ENCODE results near the gene GNA12. TPM values are rescaled to one million over a fixed set of nuclear protein-coding genes. Genes with fewer than 3 reads are reported as not detected.

GNA12 gene
- total and polyA plus RNA-seq, 2 experiments from 2014 or later: 28.4 to 40.2 TPM

DNA sequence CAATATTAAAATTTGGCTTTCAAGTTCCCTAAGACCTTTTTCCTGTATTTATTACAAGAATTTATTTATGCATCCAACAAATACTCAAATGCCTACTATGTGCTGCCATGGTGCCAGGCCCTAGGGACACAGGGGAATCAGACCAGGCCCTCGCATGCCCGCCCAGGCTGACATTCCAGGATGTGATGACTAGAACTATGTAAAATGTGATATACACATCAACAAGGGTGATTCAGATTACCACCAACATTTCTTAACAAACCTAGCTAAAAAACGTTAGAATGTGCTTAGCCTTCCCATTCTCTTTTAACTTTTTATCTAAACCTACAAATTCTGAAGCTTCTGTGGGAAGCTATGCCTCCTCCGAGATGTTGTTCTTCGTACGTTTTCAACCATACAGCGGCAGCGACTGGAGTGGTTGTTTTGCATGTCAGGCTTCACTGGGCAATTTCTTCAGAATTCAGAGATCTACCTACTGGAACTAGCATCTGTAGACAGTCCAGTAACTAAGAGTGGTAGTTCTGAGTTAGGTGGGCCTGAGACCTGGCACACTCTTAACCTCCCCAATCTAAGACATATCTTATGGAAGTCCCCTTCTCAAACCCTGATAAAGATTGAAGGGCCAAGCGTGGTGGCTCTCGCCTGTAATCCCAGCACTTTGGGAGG lies 22.1 kb downstream of the GNA12 start:
- H3K27me3 ChIP-seq: no peaks in the 10 kb centered on the region
- H3K4me2 ChIP-seq: no peak overlapping the region
- peaks cover 29% of the 10 kb centered on the region for H3K4me1 ChIP-seq (ENCODE audit: insufficient read depth)
- no peaks in the 10 kb centered on the region for H3K9me3 ChIP-seq (ENCODE audit: low read depth)
- H3K79me2 ChIP-seq: peaks cover 94% of the 10 kb centered on the region
- TF ChIP-seq, protein P1, sequence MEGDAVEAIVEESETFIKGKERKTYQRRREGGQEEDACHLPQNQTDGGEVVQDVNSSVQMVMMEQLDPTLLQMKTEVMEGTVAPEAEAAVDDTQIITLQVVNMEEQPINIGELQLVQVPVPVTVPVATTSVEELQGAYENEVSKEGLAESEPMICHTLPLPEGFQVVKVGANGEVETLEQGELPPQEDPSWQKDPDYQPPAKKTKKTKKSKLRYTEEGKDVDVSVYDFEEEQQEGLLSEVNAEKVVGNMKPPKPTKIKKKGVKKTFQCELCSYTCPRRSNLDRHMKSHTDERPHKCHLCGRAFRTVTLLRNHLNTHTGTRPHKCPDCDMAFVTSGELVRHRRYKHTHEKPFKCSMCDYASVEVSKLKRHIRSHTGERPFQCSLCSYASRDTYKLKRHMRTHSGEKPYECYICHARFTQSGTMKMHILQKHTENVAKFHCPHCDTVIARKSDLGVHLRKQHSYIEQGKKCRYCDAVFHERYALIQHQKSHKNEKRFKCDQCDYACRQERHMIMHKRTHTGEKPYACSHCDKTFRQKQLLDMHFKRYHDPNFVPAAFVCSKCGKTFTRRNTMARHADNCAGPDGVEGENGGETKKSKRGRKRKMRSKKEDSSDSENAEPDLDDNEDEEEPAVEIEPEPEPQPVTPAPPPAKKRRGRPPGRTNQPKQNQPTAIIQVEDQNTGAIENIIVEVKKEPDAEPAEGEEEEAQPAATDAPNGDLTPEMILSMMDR (IDR thresholded peaks at IDR 0.05; ENCODE audit: poor library complexity): no peak
- TF ChIP-seq EZH2phosphoT487 (IDR thresholded peaks at IDR 0.05; ENCODE audit: low read depth, severe bottlenecking, unreplicated experiment) (no peak), EZH2 (IDR thresholded peaks at IDR 0.05; ENCODE audit: borderline replicate concordance) (no peak)
- H3K9me2 ChIP-seq (replicated peaks; ENCODE audit: insufficient read depth): no peaks in the 10 kb centered on the region
- H3K4me3 ChIP-seq: no peak overlapping the region
- DNase-seq (ENCODE audit: low spot score): no peak
- H3K36me3 ChIP-seq (replicated peaks; ENCODE audit: insufficient read depth, low read depth): no peaks in the 10 kb centered on the region
- peaks cover 12% of the 10 kb centered on the region for H4K20me1 ChIP-seq (ENCODE audit: insufficient read depth, poor library complexity, severe bottlenecking)
- H3K27ac ChIP-seq: peak overlapping the region; percentile 79
- no peak overlapping the region for H2AFZ ChIP-seq
- 87% methylated on average over 10 of the region's 10 CpGs for WGBS (ENCODE audit: low lambda C conversion rate, missing lambda C conversion rate)

DNA sequence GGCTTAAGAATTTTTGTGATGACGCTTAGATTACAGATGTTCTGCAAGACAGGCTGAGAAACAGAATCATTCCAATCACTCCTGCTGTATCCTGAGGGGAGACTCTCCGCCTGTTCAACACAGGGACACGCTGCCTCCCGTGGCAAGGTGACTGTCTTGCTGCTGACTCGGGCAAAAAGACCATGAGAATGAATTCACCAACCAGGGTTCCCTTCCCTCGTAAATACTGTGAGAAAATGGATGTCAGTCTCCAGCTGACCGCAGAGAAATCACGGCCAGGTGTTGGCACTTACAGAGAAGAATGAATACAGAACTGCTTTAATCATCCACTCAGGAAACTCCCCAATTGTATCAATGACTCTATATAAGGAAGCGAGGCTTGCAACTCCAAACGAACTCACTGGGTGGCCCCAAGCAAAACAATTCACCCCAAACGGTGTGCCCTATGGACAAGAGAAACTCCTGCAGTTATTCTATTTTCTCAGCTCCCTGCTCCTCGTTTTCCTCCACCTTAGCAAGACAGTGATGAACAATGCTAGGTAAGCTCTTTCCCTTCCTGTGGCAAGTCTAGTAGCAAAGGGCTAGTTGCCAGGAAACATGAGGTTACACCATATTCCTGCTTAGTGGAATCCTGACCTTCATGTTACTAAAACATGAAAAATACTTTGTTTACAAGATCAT lies 22.8 kb downstream of the GNA12 start:
- Histone ChIP-seq H3K36me3 (replicated peaks; ENCODE audit: insufficient read depth, low read depth) (no peaks in the 10 kb centered on the region), H3K4me1 (ENCODE audit: insufficient read depth) (peaks cover 29% of the 10 kb centered on the region), H3K27me3 (no peaks in the 10 kb centered on the region), H3K4me3 (no peak overlapping the region), H3K4me2 (peak overlapping the region; percentile 25), H4K20me1 (ENCODE audit: insufficient read depth, poor library complexity, severe bottlenecking) (peaks cover 12% of the 10 kb centered on the region), H3K9me2 (replicated peaks; ENCODE audit: insufficient read depth) (no peaks in the 10 kb centered on the region), H3K9me3 (ENCODE audit: low read depth) (no peaks in the 10 kb centered on the region), H3K27ac (peak overlapping the region; percentile 79), H3K79me2 (peaks cover 94% of the 10 kb centered on the region), H2AFZ (no peak overlapping the region)
- TF ChIP-seq, protein P1 (IDR thresholded peaks at IDR 0.05; ENCODE audit: poor library complexity): no peak
- TF ChIP-seq EZH2 (IDR thresholded peaks at IDR 0.05; ENCODE audit: borderline replicate concordance) (no peak), EZH2phosphoT487 (IDR thresholded peaks at IDR 0.05; ENCODE audit: low read depth, severe bottlenecking, unreplicated experiment) (no peak)
- 49% methylated on average over 12 of the region's 12 CpGs for WGBS (ENCODE audit: low lambda C conversion rate, missing lambda C conversion rate)
- no peak for DNase-seq (ENCODE audit: low spot score)

DNA sequence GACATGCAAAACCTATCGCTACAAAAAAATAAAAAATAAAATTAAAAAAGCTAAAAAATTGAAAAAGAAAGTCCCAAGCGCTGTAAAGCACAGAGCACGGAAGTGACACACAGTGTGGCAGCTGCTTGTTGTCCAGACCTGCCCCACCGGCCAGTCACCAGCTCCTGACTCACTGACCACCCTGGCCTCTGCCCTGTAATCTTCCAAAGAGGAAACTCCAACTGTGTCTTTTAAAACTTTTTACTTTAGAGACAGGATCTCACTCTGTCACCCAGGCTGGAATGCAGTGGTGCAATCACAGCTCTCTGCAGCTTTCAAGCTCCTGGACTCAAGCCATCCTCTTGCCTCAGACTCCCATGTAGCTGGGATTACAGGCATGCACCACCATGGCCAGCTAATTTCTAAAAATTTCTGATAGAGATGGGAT lies 23.6 kb downstream of the GNA12 start:
- Histone ChIP-seq H3K79me2 (peaks cover 94% of the 10 kb centered on the region), H3K27me3 (no peaks in the 10 kb centered on the region), H3K36me3 (replicated peaks; ENCODE audit: insufficient read depth, low read depth) (no peaks in the 10 kb centered on the region), H3K9me3 (ENCODE audit: low read depth) (no peaks in the 10 kb centered on the region), H3K4me2 (peak overlapping the region; percentile 25), H3K4me3 (no peak overlapping the region), H4K20me1 (ENCODE audit: insufficient read depth, poor library complexity, severe bottlenecking) (peaks cover 12% of the 10 kb centered on the region), H2AFZ (no peak overlapping the region), H3K4me1 (ENCODE audit: insufficient read depth) (peaks cover 29% of the 10 kb centered on the region), H3K9me2 (replicated peaks; ENCODE audit: insufficient read depth) (no peaks in the 10 kb centered on the region), H3K27ac (peak overlapping the region; percentile 79)
- DNase-seq (ENCODE audit: low spot score): peak; percentile 67
- 74% methylated on average over 4 of the region's 4 CpGs for WGBS (ENCODE audit: low lambda C conversion rate, missing lambda C conversion rate)
- TF ChIP-seq, protein P1 (IDR thresholded peaks at IDR 0.05; ENCODE audit: poor library complexity): no peak
- TF ChIP-seq EZH2phosphoT487 (IDR thresholded peaks at IDR 0.05; ENCODE audit: low read depth, severe bottlenecking, unreplicated experiment): no peak
- no peak for TF ChIP-seq EZH2 (IDR thresholded peaks at IDR 0.05; ENCODE audit: borderline replicate concordance)

Data from hepatocyte (in vitro differentiated cells).